Pancreas (tissue), 10 donors: Measurements from ENCODE around the gene GDAP2. TPM values are rescaled to one million over a fixed set of nuclear protein-coding genes. Genes with fewer than 3 reads are reported as not detected.

ENCODE experiments used
- ATAC-seq, 4 donors: fragments of 200-7000 bp; cut with Tn5 transposase; one replicate each; pipeline versions ENCODE4 v1.8.0 to v1.9.1; 2020; ENCODE audit warnings: mild to moderate bottlenecking in 4 of 4, moderate library complexity in 4 of 4
- DNase-seq, 6 donors: peaks; one replicate each; pipeline ENCODE4 v3.0.0-alpha.2; 2020
- FAIRE-seq: peaks from 2 replicates; lab custom pipeline; 2012; peaks lifted over from hg19 to GRCh38; lab: Jason Lieb, UNC
- H3K27ac ChIP-seq, 4 donors: fragments of 200-600 bp; sonication (generic); 1 replicate in 3 of 4; 2 replicates in 1 of 4; pipeline versions ENCODE4 v1.5.0 to v1.8.0; 2020
- H3K27me3 ChIP-seq, 4 donors: fragments of 200-600 bp; one replicate each; pipeline ENCODE4 v1.8.0; 2021
- H3K36me3 ChIP-seq, 3 donors: fragments of 200-600 bp; sonication (generic) in 1 of 3; one replicate each; pipeline versions ENCODE4 v1.5.0 to v1.8.0; 2020 to 2021
- H3K4me1 ChIP-seq, 3 donors: fragments of 200-600 bp; one replicate each; pipeline ENCODE4 v1.8.0; 2021
- H3K4me3 ChIP-seq, 4 donors: fragments of 200-600 bp; sonication (generic) in 2 of 4; one replicate each; pipeline versions ENCODE4 v1.5.0 to v1.8.0; 2020 to 2021
- H3K9me3 ChIP-seq, 4 donors: fragments of 200-600 bp; one replicate each; pipeline ENCODE4 v1.8.0; 2021
- WGBS, 2 donors: extraction: QIAGEN DNeasy Blood & Tissue Kit; methylation state at CpG; one replicate each; pipeline ENCODE4 v1.1.7; 2013; 5-methylcytosine and 5-hydroxymethylcytosine counted together
- intact Hi-C, 3 donors: fragments of 100-400 bp; cut with DNase I; formaldehyde crosslinking; loops; one replicate each; pipeline versions ENCODE4 v1.11.1 to v1.14.2; 2022
- polyA plus RNA-seq, 2 donors: library from polyadenylated mRNA; stranded (reverse); fragments of 200-250 nt; gene quantifications; one replicate each; pipeline ENCODE4 v1.2.3, GENCODE V29; 2013
- total RNA-seq, 6 donors: library from RNA; stranded (reverse); fragmentation: NEBNext Ultra II Directional in 4 of 6; extraction: Animal tissue kit (Norgen Biotek cat#: 25700) in 4 of 6; gene quantifications; one replicate each; pipeline versions ENCODE4 v1.2.1 to v1.2.4, GENCODE V29; 2021 to 2023
- TF ChIP-seq, protein P1 (sequence below), 4 donors: fragments of 200-600 bp; sonication (generic) in 3 of 4; IDR thresholded peaks; one replicate each; pipeline versions ENCODE4 v1.5.0 to v1.8.0; 2021; ENCODE audit warnings: antibody characterized with exemption in 4 of 4
- donor health status: healthy with polysubstance abuse.
- donor health status: DM: no; HTN: no; CAD: no; lungs with moderate emphysema.
- donor health status: DM: no; HTN: no; CAD: no.
- donor health status: control.
- donor health status: control.
- donor health status: Bipolar disorder and iron deficiency.
- donor health status: DM: yes; HTN: yes; CAD: no.
- donor health status: DM: no; HTN: no; CAD: no.
- donor health status: DM: no; HTN: no; CAD: no.
- donor health status: DM: yes; HTN: yes; CAD: no.

The GDAP2 gene, protein sequence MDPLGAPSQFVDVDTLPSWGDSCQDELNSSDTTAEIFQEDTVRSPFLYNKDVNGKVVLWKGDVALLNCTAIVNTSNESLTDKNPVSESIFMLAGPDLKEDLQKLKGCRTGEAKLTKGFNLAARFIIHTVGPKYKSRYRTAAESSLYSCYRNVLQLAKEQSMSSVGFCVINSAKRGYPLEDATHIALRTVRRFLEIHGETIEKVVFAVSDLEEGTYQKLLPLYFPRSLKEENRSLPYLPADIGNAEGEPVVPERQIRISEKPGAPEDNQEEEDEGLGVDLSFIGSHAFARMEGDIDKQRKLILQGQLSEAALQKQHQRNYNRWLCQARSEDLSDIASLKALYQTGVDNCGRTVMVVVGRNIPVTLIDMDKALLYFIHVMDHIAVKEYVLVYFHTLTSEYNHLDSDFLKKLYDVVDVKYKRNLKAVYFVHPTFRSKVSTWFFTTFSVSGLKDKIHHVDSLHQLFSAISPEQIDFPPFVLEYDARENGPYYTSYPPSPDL
- 10 to 100 TPM; 11.1 to 24.1 (median 15.4) TPM for total RNA-seq
- polyA plus RNA-seq = 1 to 10 TPM; 2.0 to 3.0 TPM

DNA sequence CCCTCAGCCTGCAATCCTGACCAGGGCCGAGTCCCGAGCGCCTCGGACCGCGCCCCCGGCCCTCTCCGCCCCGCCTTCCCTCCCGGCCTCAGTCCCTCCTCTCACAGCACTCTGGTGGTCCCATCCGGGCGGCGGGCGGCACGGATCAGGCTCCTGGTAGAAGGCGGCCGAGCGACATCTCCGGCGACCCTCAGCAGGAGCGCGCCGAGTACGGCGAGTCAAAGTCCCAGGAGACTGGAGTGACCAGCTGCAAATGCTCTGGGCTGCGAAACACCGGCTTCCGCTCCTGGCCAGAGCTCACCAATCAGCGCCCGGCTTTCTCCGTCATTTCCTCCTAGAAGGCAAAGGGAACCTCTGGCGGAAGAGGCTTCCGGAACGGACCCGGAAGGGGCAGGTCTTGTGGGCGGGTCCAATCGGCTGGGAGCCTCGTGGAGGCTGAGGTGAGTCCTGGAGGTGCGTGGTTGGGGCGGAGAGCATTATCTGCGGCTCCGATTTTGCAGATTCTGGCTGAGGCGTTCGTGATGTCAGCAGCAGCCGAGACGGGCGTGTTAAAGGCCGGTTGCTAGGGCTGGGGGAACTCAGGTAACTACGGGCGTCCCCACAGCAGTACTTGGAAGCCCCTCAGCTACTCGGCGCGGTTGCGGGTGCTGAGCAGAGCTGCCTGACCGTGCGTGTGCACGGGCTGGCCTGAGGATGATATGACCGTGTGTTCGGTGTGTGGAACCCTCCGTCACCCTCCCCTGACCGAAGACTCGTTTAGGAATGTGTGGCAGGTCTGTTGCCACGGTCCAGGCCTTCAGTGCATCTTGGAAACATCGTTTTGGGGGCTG lies at the start of gene GDAP2, which contains the start of gene WDR3:
Gene GDAP2, minus strand, starts transcription at position 279 of the 830 bp plus-strand sequence. CDS start 9,264 bp downstream, outside the sequence.
Gene WDR3, plus strand, starts transcription at position 397 of the 830 bp plus-strand sequence. CDS start 3,581 bp downstream, outside the sequence.
- FAIRE-seq = peak; percentile 56
- DNase-seq = peak; percentile 93 to 98 (median 96)
- H3K4me1 ChIP-seq = peaks cover 30 to 34% (median 32%) of the 10 kb centered on the region in 3 donors
- intact Hi-C loops = no loop called here
- H3K4me3 ChIP-seq = peak within 1 kb of the TSS; percentile 87 to 96 (median 90)
- peak within 1 kb of the TSS; percentile 65 to 90 (median 81) for H3K27ac ChIP-seq
- H3K27me3 ChIP-seq = no peaks in the 10 kb centered on the region
- no peaks in the 10 kb centered on the region for H3K9me3 ChIP-seq
- 0% methylated on average over 60 to 64 of the region's 64 CpGs for WGBS, 2 donors
- TF ChIP-seq, protein P1, sequence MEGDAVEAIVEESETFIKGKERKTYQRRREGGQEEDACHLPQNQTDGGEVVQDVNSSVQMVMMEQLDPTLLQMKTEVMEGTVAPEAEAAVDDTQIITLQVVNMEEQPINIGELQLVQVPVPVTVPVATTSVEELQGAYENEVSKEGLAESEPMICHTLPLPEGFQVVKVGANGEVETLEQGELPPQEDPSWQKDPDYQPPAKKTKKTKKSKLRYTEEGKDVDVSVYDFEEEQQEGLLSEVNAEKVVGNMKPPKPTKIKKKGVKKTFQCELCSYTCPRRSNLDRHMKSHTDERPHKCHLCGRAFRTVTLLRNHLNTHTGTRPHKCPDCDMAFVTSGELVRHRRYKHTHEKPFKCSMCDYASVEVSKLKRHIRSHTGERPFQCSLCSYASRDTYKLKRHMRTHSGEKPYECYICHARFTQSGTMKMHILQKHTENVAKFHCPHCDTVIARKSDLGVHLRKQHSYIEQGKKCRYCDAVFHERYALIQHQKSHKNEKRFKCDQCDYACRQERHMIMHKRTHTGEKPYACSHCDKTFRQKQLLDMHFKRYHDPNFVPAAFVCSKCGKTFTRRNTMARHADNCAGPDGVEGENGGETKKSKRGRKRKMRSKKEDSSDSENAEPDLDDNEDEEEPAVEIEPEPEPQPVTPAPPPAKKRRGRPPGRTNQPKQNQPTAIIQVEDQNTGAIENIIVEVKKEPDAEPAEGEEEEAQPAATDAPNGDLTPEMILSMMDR (IDR thresholded peaks at IDR 0.05) = no peak
- peaks cover 0 to 2% (median 2%) of the 10 kb centered on the region in 3 donors for H3K36me3 ChIP-seq
- peak; percentile 95 to 98 (median 97) for ATAC-seq

GRCh38 chr1:117976381-117976780 lies 47.0 kb upstream of the GDAP2 start:
- FAIRE-seq (no peak), DNase-seq (no peak), ATAC-seq (no peak)
- H3K27me3 ChIP-seq = no peaks in the 10 kb centered on the region
- WGBS, 2 donors = 59 to 63% methylated on average over 3 of the region's 3 CpGs
- no peak overlapping the region for H3K27ac ChIP-seq
- no peak overlapping the region for H3K4me3 ChIP-seq
- H3K4me1 ChIP-seq = no peaks in the 10 kb centered on the region
- H3K36me3 ChIP-seq = no peaks in the 10 kb centered on the region
- TF ChIP-seq, protein P1 (IDR thresholded peaks at IDR 0.05) = no peak
- H3K9me3 ChIP-seq = no peaks in the 10 kb centered on the region
- intact Hi-C loops = no loop called here

DNA sequence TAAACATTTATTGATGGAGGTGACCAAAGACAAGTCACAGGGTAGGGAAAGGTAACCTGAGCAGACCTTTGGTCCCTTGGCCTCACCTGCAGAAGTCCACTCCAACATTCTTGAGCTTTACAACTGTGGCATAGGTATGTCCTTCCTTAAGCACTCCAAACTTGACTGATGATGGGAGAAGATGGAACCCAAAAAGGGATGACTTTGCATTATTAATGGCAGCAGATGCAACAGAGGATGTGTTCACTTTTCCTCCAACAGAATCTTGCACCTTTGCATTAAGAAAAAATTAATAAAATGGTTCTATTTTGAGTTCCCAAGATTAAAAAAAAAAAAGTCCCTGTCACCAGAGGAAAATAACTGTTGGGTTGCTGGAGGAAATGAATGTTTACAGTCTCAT lies 42.4 kb upstream of the GDAP2 start:
- intact Hi-C loops = no loop called here
- TF ChIP-seq, protein P1 (IDR thresholded peaks at IDR 0.05) = no peak
- H3K36me3 ChIP-seq = no peaks in the 10 kb centered on the region
- no peak overlapping the region for H3K4me3 ChIP-seq
- ATAC-seq (no peak), FAIRE-seq (no peak), DNase-seq (no peak)
- H3K9me3 ChIP-seq = no peaks in the 10 kb centered on the region
- H3K27ac ChIP-seq = no peak overlapping the region
- H3K4me1 ChIP-seq = no peaks in the 10 kb centered on the region
- no peaks in the 10 kb centered on the region for H3K27me3 ChIP-seq

DNA sequence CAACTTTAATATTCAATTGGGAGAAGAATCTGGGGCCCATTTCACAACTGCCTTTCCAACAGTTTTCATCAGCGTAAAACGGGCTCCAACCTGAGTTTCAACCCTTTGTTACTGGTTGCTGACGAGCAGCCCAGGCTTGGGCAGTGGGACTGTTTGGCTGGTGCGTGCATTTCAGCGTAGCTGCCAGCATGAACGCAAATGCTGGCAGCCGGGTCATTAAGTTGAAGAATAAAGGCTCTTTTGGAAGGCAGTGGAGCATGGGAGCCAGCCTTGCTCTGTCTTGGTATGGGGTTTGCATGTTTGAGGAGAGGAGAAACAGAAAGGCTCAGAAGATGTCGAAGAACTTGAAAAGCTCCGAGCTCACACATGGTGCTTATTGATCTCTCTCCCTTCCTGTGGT lies 40.8 kb upstream of the GDAP2 start:
- 71 to 73% methylated on average over 9 of the region's 9 CpGs for WGBS, 2 donors
- H3K36me3 ChIP-seq = no peaks in the 10 kb centered on the region
- TF ChIP-seq, protein P1 (IDR thresholded peaks at IDR 0.05) = no peak
- H3K9me3 ChIP-seq = no peaks in the 10 kb centered on the region
- ATAC-seq = no peak
- intact Hi-C loops = no loop called here
- FAIRE-seq = no peak
- no peak overlapping the region for H3K27ac ChIP-seq
- H3K4me3 ChIP-seq = no peak overlapping the region
- no peaks in the 10 kb centered on the region for H3K4me1 ChIP-seq
- H3K27me3 ChIP-seq = no peaks in the 10 kb centered on the region
- DNase-seq = no peak
